GM10266 (cell line): Measurements from ENCODE around the gene DDAH2.

Experiments used
- DNase-seq: peaks from one replicate; pipeline ENCODE4 v3.0.0; 2012; ENCODE audit errors: extremely low spot score
- CTCF ChIP-seq: IDR thresholded peaks from 2 replicates; pipeline ENCODE4 v1.5.1; 2012; ENCODE audit warnings: mild to moderate bottlenecking, low read depth; ENCODE audit not compliant: control insufficient read depth, insufficient read depth; ENCODE audit errors: missing control alignments

DDAH2 gene

DNA sequence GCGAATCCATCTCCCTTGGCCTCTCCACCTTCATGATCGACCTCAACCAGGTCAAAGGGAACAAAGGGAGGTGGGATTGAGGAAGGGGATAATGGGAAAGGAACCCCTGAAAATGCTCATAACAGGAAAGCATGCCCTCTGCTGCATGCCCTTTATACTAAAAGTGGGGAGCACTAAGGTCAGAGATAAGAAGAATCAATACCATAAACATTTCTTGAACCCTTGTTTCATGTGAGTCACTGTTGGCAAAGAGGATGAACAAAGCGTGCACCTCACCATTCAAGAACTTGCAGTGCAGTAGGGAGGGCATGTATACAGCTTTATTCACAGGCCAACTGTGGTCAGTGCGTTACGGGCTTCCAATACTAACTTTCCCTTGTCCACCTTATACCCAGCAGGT, 31.7 kb upstream of the DDAH2 start:
- DNase-seq, result no peak
- no peak for TF ChIP-seq CTCF

DNA sequence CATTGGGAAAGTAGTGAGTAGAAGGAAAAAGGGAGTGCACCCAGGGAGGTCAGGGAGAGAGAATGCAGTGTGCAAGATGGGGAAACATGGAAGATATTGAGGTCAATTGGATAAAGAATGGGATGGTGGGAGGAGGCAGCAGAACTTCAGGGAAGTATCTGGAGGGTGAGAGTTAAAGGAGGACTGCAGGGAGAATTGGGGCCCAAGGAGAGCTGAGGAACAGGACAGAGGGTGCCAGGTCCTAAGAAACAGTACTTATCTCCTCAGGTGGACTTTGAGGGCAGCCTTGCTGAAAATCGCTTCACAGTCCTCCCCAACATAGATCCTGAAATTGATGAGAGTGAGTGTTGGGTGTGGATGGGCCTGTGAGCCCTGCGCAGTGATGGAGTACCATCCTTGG, 29.2 kb upstream of the DDAH2 start:
- DNase-seq, result no peak
- TF ChIP-seq CTCF, result no peak

DNA sequence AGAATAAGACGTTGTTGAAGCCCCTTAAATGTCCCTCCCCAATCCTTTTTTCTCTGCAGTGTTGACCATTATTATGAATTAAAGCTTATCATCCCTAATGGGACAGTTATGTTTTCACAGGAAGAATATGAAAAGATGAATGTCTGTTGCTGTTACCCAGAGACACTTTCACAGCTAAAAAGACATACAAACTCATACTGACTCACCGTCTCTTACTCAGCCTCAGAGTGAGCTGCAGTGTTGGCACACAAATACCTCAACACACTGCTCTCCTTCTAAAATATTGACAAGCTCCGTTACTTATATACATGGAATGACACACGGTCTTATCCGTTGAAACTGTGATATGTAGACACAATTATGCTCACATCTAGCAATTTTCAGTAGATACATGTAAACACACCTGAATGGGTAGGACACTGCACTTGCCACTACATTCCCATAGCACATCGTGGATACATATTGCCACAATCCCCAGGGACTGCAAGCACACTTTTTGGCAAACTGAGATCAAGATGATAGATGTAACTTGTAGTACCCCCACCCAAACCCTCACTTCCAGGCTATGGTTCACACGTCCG, 23.7 kb upstream of the DDAH2 start:
- no peak for TF ChIP-seq CTCF
- DNase-seq, result no peak

GRCh38 chr6:31750411-31751022, 21.4 kb upstream of the DDAH2 start:
- no peak for DNase-seq
- no peak for TF ChIP-seq CTCF

DNA sequence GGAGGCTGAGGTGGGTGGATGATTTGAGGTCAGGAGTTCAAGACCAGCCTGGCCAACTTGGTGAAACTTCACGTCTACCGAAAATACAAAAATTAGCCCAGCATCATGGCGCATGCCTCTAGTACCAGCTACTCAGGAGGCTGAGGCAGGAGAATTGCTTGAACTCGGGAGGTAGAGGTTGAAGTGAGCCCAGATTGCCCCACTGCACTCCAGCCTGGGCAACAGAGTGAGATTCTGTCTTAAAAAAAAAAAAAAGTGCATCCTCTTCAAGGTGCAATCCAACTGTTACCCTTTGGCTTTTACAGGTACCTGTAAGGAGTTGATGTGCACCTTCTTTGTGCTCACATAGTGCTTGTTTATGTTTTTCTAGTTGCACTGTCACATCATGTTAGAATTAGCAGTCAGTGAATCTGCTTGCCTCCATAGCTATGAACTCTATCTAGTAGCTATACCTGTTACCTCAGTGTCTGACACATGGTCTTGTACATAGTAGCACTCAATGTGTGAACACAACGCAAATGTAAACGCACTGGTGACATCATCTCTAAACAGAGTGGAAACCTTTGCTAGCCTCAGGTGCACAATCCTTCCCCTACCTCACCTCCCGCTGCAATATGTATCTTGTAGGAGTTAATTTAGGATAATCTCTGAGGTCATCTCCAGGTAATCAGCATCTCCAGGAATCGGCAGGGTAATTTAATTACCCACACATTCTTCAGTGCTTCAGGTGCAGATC, 20.4 kb upstream of the DDAH2 start:
- no peak for TF ChIP-seq CTCF
- no peak for DNase-seq

- DNase-seq, result no peak
- no peak for TF ChIP-seq CTCF
Measured at GRCh38 chr6:31744422-31744821, 15.3 kb upstream of the DDAH2 start.

DNA sequence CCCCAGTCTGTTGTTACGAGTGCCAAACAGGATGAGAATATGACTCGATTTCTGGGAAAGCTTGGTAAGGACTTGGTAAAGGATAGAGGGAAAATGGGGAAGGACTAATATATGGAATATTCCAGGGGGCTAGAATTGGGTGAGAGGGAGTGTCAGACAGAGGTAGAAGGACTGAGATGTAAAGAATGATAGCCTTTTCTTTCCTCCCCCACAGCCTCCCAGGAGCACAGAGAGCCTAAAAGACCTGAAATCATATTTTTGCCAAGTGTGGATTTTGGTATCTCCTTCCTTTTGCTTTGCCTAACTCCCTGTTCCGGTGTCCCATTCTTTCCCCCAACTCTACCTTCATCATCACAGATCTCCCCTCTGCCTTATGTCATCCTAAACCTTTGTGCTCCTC, 13.8 kb upstream of the DDAH2 start:
- no peak for DNase-seq

More for the DNA sequence above, 13.8 kb upstream of the DDAH2 start:
- TF ChIP-seq CTCF, result no peak
